GM08714 (cell line): Measurements from ENCODE around the gene NXPE4.

ENCODE experiments used
- H3K4me3 ChIP-seq: fragments of 200-500 bp; sonication (Bioruptor generic); 2 replicates; pipeline ENCODE4 v1.5.1; 2014; ENCODE audit warnings: mild to moderate bottlenecking, low read length, inconsistent platforms
- ZNF274 ChIP-seq: IDR thresholded peaks from 2 replicates; pipeline ENCODE4 v1.6.1; 2012; ENCODE audit warnings: mild to moderate bottlenecking, low read depth, low read length

NXPE4 gene

DNA sequence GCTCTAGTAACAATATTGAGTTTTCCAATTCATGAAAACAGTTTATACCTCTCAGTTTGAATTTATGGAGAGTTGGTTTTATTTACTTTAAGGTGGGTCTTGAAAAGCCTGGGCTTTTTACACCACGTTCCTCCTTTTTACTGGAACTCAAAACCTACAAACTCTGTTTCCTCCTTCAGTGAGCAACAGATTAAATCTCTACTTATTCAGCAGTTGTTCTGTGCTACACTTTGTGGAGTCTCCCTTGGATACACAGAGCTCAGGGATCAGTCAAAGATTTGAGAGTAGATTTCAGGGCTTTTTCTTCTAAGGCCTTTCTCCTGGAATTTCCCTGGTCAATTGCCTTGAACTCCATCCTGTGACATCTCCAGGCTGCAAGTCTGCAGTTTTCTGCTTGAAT lies 39.5 kb downstream of the NXPE4 start:
- no peak overlapping the region for H3K4me3 ChIP-seq
- no peak for TF ChIP-seq ZNF274

- H3K4me3 ChIP-seq, result no peak overlapping the region
- TF ChIP-seq ZNF274, result no peak
These were observed 41.9 kb downstream of the NXPE4 start for GRCh38 chr11:114553642-114554041.

GRCh38 chr11:114551060-114551459 lies 44.5 kb downstream of the NXPE4 start:
- TF ChIP-seq ZNF274, result no peak
- no peak overlapping the region for H3K4me3 ChIP-seq

DNA sequence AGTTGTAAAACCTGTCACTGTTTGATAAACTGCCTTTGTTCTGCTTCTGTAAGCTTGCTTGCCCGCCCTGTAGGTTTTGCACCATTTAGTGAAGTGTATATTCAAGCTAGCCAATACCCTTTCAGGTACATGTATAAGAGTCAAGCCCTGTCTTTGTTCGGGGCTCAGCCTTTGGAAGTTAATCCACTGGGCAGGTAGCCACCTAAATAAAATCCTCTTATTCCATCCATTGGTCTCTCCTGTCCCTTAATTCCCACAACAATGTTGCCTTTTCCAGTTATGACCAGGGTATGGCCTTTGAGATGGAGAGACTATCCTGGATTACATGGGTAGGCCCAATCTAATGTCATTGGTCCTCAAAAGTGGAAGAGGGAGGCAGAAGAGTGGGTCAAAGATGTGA lies 69.9 kb downstream of the NXPE4 start:
- no peak for TF ChIP-seq ZNF274
- no peak overlapping the region for H3K4me3 ChIP-seq

- no peak overlapping the region for H3K4me3 ChIP-seq
- no peak for TF ChIP-seq ZNF274
These were observed 71.5 kb downstream of the NXPE4 start for GRCh38 chr11:114524122-114524521.

- H3K4me3 ChIP-seq, result no peak overlapping the region
- no peak for TF ChIP-seq ZNF274
These were observed 72.8 kb downstream of the NXPE4 start for GRCh38 chr11:114522818-114523217.
